Testis (tissue), 3 donors: ENCODE measurements around the gene DAPK3. TPM values are rescaled to one million over a fixed set of nuclear protein-coding genes. Genes with fewer than 3 reads are reported as not detected.
"Not testable (repeated sequence)": the region's sequence is repeated elsewhere in the genome, so short reads cannot be mapped to it uniquely, and the experiment has no call there.

Source experiments
- DNase-seq: peaks from one replicate; pipeline ENCODE4 v3.0.0-alpha.2; 2019
- H3K27ac ChIP-seq, 2 donors: fragments of 200-600 bp; sonication (generic); one replicate each; pipeline ENCODE4 v1.5.1; 2019
- H3K27me3 ChIP-seq: fragments of 200-600 bp; sonication (generic); one replicate; pipeline ENCODE4 v1.5.1; 2019
- H3K36me3 ChIP-seq: fragments of 200-600 bp; sonication (generic); one replicate; pipeline ENCODE4 v1.5.1; 2017; ENCODE audit warnings: low read depth; ENCODE audit errors: missing control alignments
- H3K4me1 ChIP-seq: fragments of 200-600 bp; sonication (generic); one replicate; pipeline ENCODE4 v1.5.1; 2019
- H3K4me3 ChIP-seq, 2 donors: fragments of 200-600 bp; sonication (generic); one replicate each; pipeline ENCODE4 v1.5.1; 2017 to 2019
- H3K9me3 ChIP-seq: fragments of 200-600 bp; sonication (generic); one replicate; pipeline ENCODE4 v1.5.1; 2017
- CTCF ChIP-seq, 3 experiments: fragments of 450-650 bp in 2 of 3; fragments of 200-600 bp in 1 of 3; sonication (generic) in 1 of 3; IDR thresholded peaks; one replicate each; pipeline ENCODE4 v1.5.1; 2016 to 2019; ENCODE audit warnings: antibody characterized with exemption in 3 of 3, mild to moderate bottlenecking in 2 of 3, moderate library complexity in 1 of 3
- POLR2A ChIP-seq: fragments of 450-650 bp; IDR thresholded peaks from one replicate; pipeline ENCODE4 v1.6.1; 2017; ENCODE audit warnings: antibody characterized with exemption, mild to moderate bottlenecking, moderate library complexity
- WGBS, 2 donors: methylation state at CpG; one replicate each; pipeline ENCODE4 v1.1.5; 2018; 5-methylcytosine and 5-hydroxymethylcytosine counted together
- intact Hi-C: fragments of 100-400 bp; cut with DNase I; formaldehyde crosslinking; loops from one replicate; pipeline ENCODE4 v1.15.1; 2023; ENCODE audit warnings: low total_unique reads
- polyA plus RNA-seq: library from polyadenylated mRNA; stranded (reverse); fragments of 350-450 nt; fragmentation: Illumina TruSeq; extraction: RNeasy Lipid Tissue Mini Kit (QIAGEN cat#74804); gene quantifications from one replicate; pipeline ENCODE4 v1.2.3, GENCODE V29; 2014; ENCODE audit warnings: low read depth, low replicate concordance; ENCODE audit not compliant: insufficient read depth
- total RNA-seq, 2 donors: library from RNA; depleted of rRNA; stranded (reverse); fragments of >200 nt; gene quantifications; one replicate each; pipeline ENCODE4 v1.2.3, GENCODE V29; 2016

The DAPK3 gene
- total and polyA plus RNA-seq, 3 donors from 2014 or later = 89.8 to 111 (median 102) TPM

GRCh38 chr19:3970313-3970807, 539 bp downstream of the DAPK3 start:
- H3K4me3 ChIP-seq = peak overlapping the region; percentile 82 to 92
- no peaks in the 10 kb centered on the region for H3K9me3 ChIP-seq
- H3K27me3 ChIP-seq = no peaks in the 10 kb centered on the region
- intact Hi-C loops = no loop called here
- DNase-seq = no peak
- 0 to 1% methylated on average over 22 of the region's 22 CpGs for WGBS, 2 donors
- H3K4me1 ChIP-seq = peaks cover 18% of the 10 kb centered on the region
- H3K27ac ChIP-seq = peak overlapping the region; percentile 85 to 92
- no peaks in the 10 kb centered on the region for H3K36me3 ChIP-seq
- TF ChIP-seq POLR2A (no peak), CTCF (IDR thresholded peaks at IDR 0.05) (no peak)

GRCh38 chr19:3969435-3970312, 1.2 kb downstream of the DAPK3 start:
- Histone ChIP-seq H3K9me3 (no peaks in the 10 kb centered on the region), H3K4me1 (peaks cover 18% of the 10 kb centered on the region), H3K27ac (peak overlapping the region; percentile 85 to 92), H3K27me3 (no peaks in the 10 kb centered on the region), H3K4me3 (peak overlapping the region; percentile 82 to 92), H3K36me3 (no peaks in the 10 kb centered on the region)
- DNase-seq = no peak
- 19 to 27% methylated on average over 14 to 23 of the region's 23 CpGs for WGBS, 2 donors
- no peak for TF ChIP-seq POLR2A
- intact Hi-C loops = no loop called here

- Histone ChIP-seq H3K27me3 (no peaks in the 10 kb centered on the region), H3K9me3 (no peaks in the 10 kb centered on the region), H3K36me3 (no peaks in the 10 kb centered on the region), H3K27ac (peak overlapping the region; percentile 55 to 92), H3K4me1 (peaks cover 18% of the 10 kb centered on the region), H3K4me3 (peak overlapping the region in 1 of 2 donors; percentile 82)
- DNase-seq = peak; percentile 87
- WGBS, 2 donors = 36 to 38% methylated on average over 9 of the region's 9 CpGs
- TF ChIP-seq CTCF (IDR thresholded peaks at IDR 0.05) (no peak), POLR2A (no peak)
- intact Hi-C loops = no loop called here
Observed at GRCh38 chr19:3968556-3969434, 2.1 kb downstream of the DAPK3 start.

GRCh38 chr19:3967983-3968382, 2.9 kb downstream of the DAPK3 start:
- peaks cover 18% of the 10 kb centered on the region for H3K4me1 ChIP-seq
- H3K36me3 ChIP-seq, H3K9me3 ChIP-seq, DNase-seq, intact Hi-C loops, H3K4me3 ChIP-seq, H3K27me3 ChIP-seq: not testable (repeated sequence)
- peak overlapping the region in 1 of 2 donors; percentile 7 for H3K27ac ChIP-seq
- 96 to 98% methylated on average over 8 to 12 of the region's 12 CpGs for WGBS, 2 donors

GRCh38 chr19:3966051-3967017, 4.6 kb downstream of the DAPK3 start:
- intact Hi-C loops = no loop called here
- no peak overlapping the region for H3K27ac ChIP-seq

More at GRCh38 chr19:3966051-3967017, 4.6 kb downstream of the DAPK3 start:
- 77 to 81% methylated on average over 24 to 30 of the region's 30 CpGs for WGBS, 2 donors
- Histone ChIP-seq H3K4me1 (peaks cover 26% of the 10 kb centered on the region), H3K4me3 (no peak overlapping the region), H3K36me3 (no peaks in the 10 kb centered on the region), H3K9me3 (no peaks in the 10 kb centered on the region), H3K27me3 (no peaks in the 10 kb centered on the region)
- no peak for DNase-seq
- TF ChIP-seq CTCF (IDR thresholded peaks at IDR 0.05) = no peak
- TF ChIP-seq POLR2A = no peak
